ENCODE data around the gene USP3.

DNA sequence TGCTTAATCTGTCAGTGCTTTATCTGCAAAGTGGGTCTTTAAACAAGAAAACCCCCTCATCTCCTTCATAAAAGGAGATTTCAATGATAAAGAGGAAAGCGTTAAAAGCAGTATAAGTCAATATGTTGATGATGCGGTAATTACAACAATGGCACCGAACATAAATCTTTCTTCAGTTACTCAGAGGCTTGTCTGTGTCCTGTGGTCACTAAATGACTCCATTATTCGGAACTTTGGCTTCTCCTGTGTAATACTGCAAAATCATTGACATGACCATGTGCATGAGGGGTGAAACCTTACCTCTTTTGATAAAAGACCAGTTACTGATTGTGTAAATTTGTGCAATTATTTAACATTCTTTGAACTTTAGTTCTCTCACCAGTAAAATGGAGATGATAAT lies 4.8 kb upstream of the USP3 start:
- TF ChIP-seq, protein P1, sequence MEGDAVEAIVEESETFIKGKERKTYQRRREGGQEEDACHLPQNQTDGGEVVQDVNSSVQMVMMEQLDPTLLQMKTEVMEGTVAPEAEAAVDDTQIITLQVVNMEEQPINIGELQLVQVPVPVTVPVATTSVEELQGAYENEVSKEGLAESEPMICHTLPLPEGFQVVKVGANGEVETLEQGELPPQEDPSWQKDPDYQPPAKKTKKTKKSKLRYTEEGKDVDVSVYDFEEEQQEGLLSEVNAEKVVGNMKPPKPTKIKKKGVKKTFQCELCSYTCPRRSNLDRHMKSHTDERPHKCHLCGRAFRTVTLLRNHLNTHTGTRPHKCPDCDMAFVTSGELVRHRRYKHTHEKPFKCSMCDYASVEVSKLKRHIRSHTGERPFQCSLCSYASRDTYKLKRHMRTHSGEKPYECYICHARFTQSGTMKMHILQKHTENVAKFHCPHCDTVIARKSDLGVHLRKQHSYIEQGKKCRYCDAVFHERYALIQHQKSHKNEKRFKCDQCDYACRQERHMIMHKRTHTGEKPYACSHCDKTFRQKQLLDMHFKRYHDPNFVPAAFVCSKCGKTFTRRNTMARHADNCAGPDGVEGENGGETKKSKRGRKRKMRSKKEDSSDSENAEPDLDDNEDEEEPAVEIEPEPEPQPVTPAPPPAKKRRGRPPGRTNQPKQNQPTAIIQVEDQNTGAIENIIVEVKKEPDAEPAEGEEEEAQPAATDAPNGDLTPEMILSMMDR (IDR thresholded peaks at IDR 0.05): no peak
- no peak for TF ChIP-seq EP300 (IDR thresholded peaks at IDR 0.05)
